ENCODE measurements around the gene AUTS2.

The AUTS2 gene

DNA sequence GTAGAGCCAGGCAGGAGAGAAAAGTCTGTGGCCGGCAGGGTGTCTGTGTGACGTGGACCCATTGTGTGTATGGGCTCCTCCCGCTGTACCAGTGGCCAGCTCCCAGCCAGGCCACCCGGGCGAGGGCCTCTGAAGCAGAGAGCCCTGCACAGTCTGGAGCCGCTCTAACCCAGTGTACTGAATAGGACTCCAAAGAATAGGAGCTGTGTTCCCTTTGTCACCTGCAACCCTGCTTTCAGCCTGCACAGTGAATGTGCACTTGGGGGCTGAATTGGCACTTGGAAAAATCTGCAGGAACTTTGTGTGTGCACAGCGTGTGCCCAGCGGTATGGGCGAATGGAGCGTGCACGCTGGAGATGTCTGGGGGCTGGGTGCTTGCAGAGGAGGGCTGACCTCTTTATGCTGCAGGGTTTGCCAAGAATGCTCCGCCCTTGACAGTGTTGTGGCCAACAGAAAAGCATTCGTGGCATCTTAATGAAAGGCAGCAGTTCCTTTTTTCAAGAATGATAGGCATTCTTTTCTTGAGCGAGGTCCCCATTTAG, 216.2 kb downstream of the AUTS2 start:
- Histone ChIP-seq H3K36me3 (ENCODE audit: control insufficient read depth, insufficient read depth, low read length) (no peaks in the 10 kb centered on the region), H3K4me1 (ENCODE audit: control insufficient read depth, insufficient read depth, low read length) (peaks cover 5% of the 10 kb centered on the region), H3K4me3 (ENCODE audit: low read length) (no peak overlapping the region), H3K27me3 (ENCODE audit: control insufficient read depth, insufficient read depth, low read length) (no peaks in the 10 kb centered on the region), H3K27ac (ENCODE audit: low read length) (no peak overlapping the region), H3K9me3 (ENCODE audit: control insufficient read depth, insufficient read depth, low read length) (no peaks in the 10 kb centered on the region)
- DNase-seq (ENCODE audit: low read depth, low spot score): no peak
- WGBS (ENCODE audit: insufficient coverage, insufficient read length): no CpG with 5 or more reads among the region's 14 CpGs

DNA sequence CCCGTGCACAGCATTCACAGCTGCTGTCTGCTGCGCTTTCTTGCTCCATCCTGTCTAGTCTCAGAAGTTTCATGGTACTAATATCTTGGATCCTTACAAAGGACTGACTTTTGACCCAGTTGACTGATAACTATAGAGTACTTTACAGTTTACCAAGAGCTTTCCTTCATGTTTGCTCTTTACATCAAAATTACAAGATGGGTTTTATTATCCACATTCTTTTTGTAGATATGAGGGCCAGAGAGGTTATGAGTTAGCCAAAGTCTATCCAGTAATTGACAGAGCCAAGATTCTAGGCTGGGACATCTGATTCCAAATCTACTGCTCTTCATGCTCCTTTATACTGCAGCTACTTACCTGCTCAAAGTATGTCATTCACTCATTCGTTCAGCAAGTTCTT, 218.2 kb downstream of the AUTS2 start:
- no peak overlapping the region for H3K27ac ChIP-seq (ENCODE audit: low read length)
- no peaks in the 10 kb centered on the region for H3K36me3 ChIP-seq (ENCODE audit: control insufficient read depth, insufficient read depth, low read length)
- WGBS (ENCODE audit: insufficient coverage, insufficient read length): no CpG with 5 or more reads among the region's 3 CpGs
- H3K4me1 ChIP-seq (ENCODE audit: control insufficient read depth, insufficient read depth, low read length): peaks cover 5% of the 10 kb centered on the region
- no peak overlapping the region for H3K4me3 ChIP-seq (ENCODE audit: low read length)
- no peaks in the 10 kb centered on the region for H3K27me3 ChIP-seq (ENCODE audit: control insufficient read depth, insufficient read depth, low read length)
- no peaks in the 10 kb centered on the region for H3K9me3 ChIP-seq (ENCODE audit: control insufficient read depth, insufficient read depth, low read length)
- DNase-seq (ENCODE audit: low read depth, low spot score): no peak

DNA sequence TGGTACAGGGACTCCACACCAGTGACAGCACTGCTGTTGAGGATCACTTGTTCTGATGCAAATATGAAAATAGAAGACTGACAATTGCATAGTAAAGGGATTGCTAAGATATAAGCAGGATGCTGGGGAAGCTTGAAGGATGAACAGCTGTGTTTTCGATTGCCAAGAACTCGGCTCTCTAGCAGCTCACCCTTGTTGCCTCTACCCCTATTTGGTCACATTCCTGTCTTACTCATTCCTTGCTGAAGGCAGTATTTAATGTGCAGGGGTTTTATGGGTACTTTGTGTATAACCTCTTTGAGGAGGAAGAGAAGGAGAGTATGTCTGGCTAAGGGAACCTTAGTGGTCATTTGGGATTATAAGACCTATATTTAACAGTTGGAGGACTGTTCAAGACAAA, 218.8 kb downstream of the AUTS2 start:
- H3K4me1 ChIP-seq (ENCODE audit: control insufficient read depth, insufficient read depth, low read length): peaks cover 5% of the 10 kb centered on the region
- no CpG with 5 or more reads among the region's 2 CpGs for WGBS (ENCODE audit: insufficient coverage, insufficient read length)
- H3K36me3 ChIP-seq (ENCODE audit: control insufficient read depth, insufficient read depth, low read length): no peaks in the 10 kb centered on the region
- H3K27me3 ChIP-seq (ENCODE audit: control insufficient read depth, insufficient read depth, low read length): no peaks in the 10 kb centered on the region
- no peaks in the 10 kb centered on the region for H3K9me3 ChIP-seq (ENCODE audit: control insufficient read depth, insufficient read depth, low read length)
- no peak overlapping the region for H3K27ac ChIP-seq (ENCODE audit: low read length)
- no peak for DNase-seq (ENCODE audit: low read depth, low spot score)
- H3K4me3 ChIP-seq (ENCODE audit: low read length): no peak overlapping the region

DNA sequence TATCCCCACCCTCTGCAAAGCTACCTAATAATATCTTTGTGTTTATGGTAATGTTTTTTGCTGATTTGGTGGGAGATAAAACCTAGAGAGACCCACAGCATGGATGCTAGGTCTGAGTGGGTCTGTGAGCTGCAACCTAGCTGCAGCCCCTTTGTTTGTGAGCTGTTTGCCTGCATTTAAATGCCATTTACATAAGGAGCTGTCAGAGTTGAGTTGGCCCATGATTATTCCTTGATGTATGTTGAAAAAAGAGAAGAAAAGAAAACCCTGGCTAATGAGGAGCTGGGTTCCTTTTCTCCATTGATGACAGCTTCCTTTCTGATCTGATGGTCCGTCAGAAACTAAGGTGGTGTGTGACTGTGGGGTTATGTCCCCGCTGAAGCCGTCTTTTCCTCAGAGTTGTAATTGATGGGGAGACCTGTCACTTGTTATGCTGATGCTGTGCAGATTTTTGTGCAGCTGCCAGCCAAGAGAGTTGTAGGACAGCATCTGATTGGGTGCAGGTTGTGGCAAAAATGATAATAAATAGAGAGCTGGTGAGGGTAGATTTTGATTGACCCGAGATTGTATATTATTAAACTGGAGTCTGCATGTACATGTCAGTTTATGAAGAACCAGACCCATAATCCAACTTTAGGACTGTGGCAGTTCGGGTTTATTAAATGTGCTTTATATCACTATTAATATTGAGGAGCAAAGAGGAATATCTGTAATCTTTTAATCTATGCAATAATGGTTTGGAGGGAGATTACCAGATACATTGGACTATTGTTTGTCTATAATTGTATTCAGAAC, 219.8 kb downstream of the AUTS2 start:
- Histone ChIP-seq H3K36me3 (ENCODE audit: control insufficient read depth, insufficient read depth, low read length) (no peaks in the 10 kb centered on the region), H3K4me1 (ENCODE audit: control insufficient read depth, insufficient read depth, low read length) (peaks cover 5% of the 10 kb centered on the region), H3K4me3 (ENCODE audit: low read length) (no peak overlapping the region), H3K27me3 (ENCODE audit: control insufficient read depth, insufficient read depth, low read length) (no peaks in the 10 kb centered on the region), H3K9me3 (ENCODE audit: control insufficient read depth, insufficient read depth, low read length) (no peaks in the 10 kb centered on the region), H3K27ac (ENCODE audit: low read length) (no peak overlapping the region)
- no CpG with 5 or more reads among the region's 5 CpGs for WGBS (ENCODE audit: insufficient coverage, insufficient read length)
- no peak for DNase-seq (ENCODE audit: low read depth, low spot score)

DNA sequence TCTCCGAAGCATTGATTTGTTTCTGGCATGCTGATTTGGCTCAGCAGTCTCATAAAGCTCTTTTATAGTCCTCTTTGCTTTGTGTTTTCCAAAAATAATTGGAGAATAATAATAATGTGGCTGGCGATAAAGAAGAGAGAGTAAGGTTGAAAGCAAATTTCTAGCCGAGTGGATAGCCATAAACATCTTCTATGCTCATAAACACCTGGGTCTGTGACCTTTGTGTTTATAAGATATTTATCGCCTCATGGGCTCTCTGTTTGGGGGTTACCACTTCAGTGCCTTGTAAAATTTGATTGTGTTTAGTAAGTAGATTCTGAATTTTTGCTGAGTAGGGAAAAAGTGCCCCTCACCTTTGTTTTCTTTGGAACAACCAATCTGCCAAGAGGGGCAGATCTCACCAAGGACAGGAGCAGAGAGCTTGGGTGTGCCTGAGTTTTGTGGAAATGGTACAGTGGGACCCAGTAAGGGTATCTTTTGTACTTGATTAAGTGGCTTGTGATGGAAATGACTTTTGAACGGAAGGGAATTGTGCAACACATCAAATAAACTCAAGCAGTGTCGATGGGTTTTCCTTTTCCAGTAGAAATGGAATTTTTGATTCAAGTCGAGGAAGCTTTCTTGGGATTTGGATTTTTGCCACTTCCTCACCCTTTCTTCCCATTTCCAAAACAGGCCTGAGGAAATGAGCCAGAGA, 220.5 kb downstream of the AUTS2 start:
- H3K27ac ChIP-seq (ENCODE audit: low read length): no peak overlapping the region
- H3K4me1 ChIP-seq (ENCODE audit: control insufficient read depth, insufficient read depth, low read length): peaks cover 5% of the 10 kb centered on the region
- no peaks in the 10 kb centered on the region for H3K27me3 ChIP-seq (ENCODE audit: control insufficient read depth, insufficient read depth, low read length)
- no CpG with 5 or more reads among the region's 7 CpGs for WGBS (ENCODE audit: insufficient coverage, insufficient read length)
- no peaks in the 10 kb centered on the region for H3K9me3 ChIP-seq (ENCODE audit: control insufficient read depth, insufficient read depth, low read length)
- no peak for DNase-seq (ENCODE audit: low read depth, low spot score)
- no peak overlapping the region for H3K4me3 ChIP-seq (ENCODE audit: low read length)
- no peaks in the 10 kb centered on the region for H3K36me3 ChIP-seq (ENCODE audit: control insufficient read depth, insufficient read depth, low read length)

DNA sequence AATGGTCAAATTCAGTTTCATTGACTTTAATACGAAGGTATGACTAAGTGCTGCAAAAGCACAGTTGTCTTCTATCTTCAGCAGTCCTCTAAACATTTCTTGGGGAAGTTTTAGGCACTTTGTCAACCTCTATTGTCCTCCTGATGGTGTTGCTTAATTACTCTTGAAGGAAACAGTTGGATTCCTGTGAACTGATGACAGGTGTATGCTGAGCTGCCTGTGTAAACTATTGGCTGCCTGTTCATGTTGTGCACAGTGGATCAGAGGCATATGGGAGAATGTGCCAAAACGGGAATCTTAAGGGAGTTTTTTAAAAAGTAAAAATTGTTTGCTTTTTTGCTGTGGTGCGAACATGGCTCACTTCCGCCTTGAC, 221.0 kb downstream of the AUTS2 start:
- Histone ChIP-seq H3K36me3 (ENCODE audit: control insufficient read depth, insufficient read depth, low read length) (no peaks in the 10 kb centered on the region), H3K27ac (ENCODE audit: low read length) (no peak overlapping the region), H3K4me1 (ENCODE audit: control insufficient read depth, insufficient read depth, low read length) (peaks cover 5% of the 10 kb centered on the region), H3K4me3 (ENCODE audit: low read length) (no peak overlapping the region), H3K27me3 (ENCODE audit: control insufficient read depth, insufficient read depth, low read length) (no peaks in the 10 kb centered on the region), H3K9me3 (ENCODE audit: control insufficient read depth, insufficient read depth, low read length) (no peaks in the 10 kb centered on the region)
- WGBS (ENCODE audit: insufficient coverage, insufficient read length): no CpG with 5 or more reads among the region's 4 CpGs
- DNase-seq (ENCODE audit: low read depth, low spot score): no peak

DNA sequence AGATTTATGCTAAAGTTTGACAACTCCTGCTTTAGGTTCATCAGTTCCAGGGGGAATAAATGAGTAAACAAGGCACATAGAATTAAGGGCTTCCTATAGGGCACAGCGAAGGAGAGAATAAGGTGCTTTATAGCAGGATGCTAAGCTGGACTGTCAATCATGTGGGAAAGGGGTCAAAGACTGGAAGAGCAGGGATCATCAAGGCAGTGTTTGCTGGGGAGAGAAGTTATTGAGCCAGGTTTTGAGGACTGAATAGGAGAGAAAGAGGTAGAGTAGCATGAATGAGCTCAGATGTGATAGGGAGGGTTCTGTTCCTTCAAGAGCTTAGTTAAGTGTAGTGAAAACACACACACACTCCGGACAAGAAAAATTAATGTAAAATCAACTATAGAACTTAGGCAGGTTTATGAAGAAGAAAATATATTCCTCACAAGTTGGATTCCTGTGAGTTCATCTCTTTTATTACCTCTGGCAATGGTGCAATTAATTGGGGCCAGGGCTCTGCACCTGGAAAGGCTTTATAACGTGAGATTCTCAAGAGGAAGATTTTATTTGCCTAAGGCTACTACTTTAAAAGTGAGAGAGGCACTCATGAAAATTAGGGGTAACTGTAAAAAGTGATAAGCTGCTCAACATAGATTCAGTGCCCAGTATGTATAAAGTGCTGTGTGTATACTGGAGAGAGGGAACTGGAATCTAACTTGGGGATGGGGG, 222.4 kb downstream of the AUTS2 start:
- no peaks in the 10 kb centered on the region for H3K27me3 ChIP-seq (ENCODE audit: control insufficient read depth, insufficient read depth, low read length)
- H3K9me3 ChIP-seq (ENCODE audit: control insufficient read depth, insufficient read depth, low read length): no peaks in the 10 kb centered on the region
- DNase-seq (ENCODE audit: low read depth, low spot score): no peak
- H3K4me1 ChIP-seq (ENCODE audit: control insufficient read depth, insufficient read depth, low read length): peaks cover 3% of the 10 kb centered on the region; the same call in 1 of the 2 replicates
- no CpG with 5 or more reads among the region's 3 CpGs for WGBS (ENCODE audit: insufficient coverage, insufficient read length)
- H3K27ac ChIP-seq (ENCODE audit: low read length): no peak overlapping the region
- H3K36me3 ChIP-seq (ENCODE audit: control insufficient read depth, insufficient read depth, low read length): no peaks in the 10 kb centered on the region
- no peak overlapping the region for H3K4me3 ChIP-seq (ENCODE audit: low read length)

DNA sequence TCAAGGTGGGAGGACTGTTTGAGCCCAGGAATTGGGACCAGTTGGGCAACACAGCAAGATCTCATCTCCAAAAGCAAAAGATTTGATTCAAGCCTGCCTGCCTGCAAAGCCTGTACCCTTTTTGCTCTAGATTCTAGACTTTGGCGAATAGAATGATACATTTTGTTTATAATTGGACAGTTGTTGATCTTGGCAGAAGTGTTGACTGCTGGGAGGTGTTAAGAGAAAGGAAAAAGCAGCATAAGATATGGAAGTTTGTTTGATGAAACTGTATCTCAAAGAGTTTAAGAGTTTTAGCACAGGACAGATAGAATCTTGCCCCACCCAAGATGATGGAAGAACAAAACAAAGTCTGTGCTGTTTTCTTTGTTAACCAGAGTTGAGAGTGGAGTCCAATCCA, 224.1 kb downstream of the AUTS2 start:
- Histone ChIP-seq H3K4me3 (ENCODE audit: low read length) (no peak overlapping the region), H3K4me1 (ENCODE audit: control insufficient read depth, insufficient read depth, low read length) (peaks cover 3% of the 10 kb centered on the region; the same call in 1 of the 2 replicates), H3K36me3 (ENCODE audit: control insufficient read depth, insufficient read depth, low read length) (no peaks in the 10 kb centered on the region), H3K9me3 (ENCODE audit: control insufficient read depth, insufficient read depth, low read length) (no peaks in the 10 kb centered on the region), H3K27ac (ENCODE audit: low read length) (no peak overlapping the region), H3K27me3 (ENCODE audit: control insufficient read depth, insufficient read depth, low read length) (no peaks in the 10 kb centered on the region)
- DNase-seq (ENCODE audit: low read depth, low spot score): no peak
- no CpG with 5 or more reads among the region's 1 CpG for WGBS (ENCODE audit: insufficient coverage, insufficient read length)

DNA sequence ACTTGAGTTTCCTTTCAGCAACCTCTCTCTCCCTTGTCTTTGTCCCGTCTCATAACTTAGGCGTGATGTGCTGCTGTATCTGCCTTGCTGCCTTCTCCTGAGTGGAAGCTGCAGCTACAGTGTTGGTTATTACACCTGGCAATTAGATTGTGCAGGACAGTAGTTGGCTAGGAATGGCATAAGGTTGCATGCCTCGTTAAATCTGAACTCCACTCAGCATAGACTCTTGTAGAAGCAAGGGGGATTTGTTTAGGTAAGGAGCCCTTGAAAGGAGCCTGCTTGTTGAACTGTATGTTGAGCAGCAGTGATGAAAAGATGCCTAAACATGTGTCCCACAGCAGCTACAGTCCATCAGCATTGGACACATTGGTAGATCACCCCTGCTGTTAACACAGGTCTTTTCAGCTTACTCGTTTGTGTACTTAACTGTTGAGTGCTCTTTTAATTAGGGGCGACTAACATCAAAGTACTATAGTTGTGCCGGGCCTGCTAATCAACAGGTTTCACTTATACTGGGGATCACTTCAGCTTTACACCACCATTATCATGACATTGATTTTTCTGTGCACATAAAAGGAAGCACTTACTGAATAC, 225.0 kb downstream of the AUTS2 start:
- WGBS (ENCODE audit: insufficient coverage, insufficient read length): no CpG with 5 or more reads among the region's 6 CpGs
- Histone ChIP-seq H3K9me3 (ENCODE audit: control insufficient read depth, insufficient read depth, low read length) (no peaks in the 10 kb centered on the region), H3K27ac (ENCODE audit: low read length) (no peak overlapping the region), H3K27me3 (ENCODE audit: control insufficient read depth, insufficient read depth, low read length) (no peaks in the 10 kb centered on the region), H3K36me3 (ENCODE audit: control insufficient read depth, insufficient read depth, low read length) (no peaks in the 10 kb centered on the region), H3K4me1 (ENCODE audit: control insufficient read depth, insufficient read depth, low read length) (no peaks in the 10 kb centered on the region; the same call in 1 of the 2 replicates), H3K4me3 (ENCODE audit: low read length) (no peak overlapping the region)
- DNase-seq (ENCODE audit: low read depth, low spot score): no peak
